ENCODE results near the gene DYNC1LI1.

The DYNC1LI1 gene

DNA sequence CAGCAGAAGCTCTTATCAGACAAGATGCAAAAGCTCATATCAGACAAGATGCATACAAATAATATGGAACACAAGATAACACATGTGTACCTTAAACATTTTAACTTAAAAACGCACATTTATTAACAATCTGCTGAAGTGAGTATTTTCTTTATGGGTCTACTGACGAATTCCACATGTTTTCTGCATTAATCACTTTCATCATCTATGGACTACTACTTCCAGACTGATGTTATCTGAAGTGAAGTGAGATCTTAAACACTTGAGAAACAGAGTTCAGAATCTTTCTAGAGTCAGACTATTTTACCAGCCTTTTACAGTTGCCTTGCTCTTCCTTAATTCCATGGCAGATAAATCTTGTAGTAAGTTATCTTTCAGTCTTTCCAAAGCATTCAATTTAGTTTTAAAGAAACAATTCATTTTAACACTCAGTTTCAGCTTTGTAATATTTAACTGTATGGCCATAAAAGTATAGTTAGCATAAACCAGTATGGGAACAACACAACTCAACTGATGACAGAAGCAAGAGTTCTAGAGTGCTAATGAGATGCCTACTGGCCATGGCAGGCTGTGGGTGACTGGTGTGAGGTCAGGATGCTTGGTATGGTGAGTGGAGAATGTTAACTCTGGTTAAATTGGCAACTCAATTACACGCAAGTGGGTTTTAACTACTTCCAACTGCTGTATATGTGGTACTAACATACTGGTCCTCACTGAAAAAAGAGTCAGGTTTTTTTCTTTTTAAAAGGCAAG, 77.8 kb downstream of the DYNC1LI1 start:
- no peak for DNase-seq (ENCODE audit: low read depth)

DNA sequence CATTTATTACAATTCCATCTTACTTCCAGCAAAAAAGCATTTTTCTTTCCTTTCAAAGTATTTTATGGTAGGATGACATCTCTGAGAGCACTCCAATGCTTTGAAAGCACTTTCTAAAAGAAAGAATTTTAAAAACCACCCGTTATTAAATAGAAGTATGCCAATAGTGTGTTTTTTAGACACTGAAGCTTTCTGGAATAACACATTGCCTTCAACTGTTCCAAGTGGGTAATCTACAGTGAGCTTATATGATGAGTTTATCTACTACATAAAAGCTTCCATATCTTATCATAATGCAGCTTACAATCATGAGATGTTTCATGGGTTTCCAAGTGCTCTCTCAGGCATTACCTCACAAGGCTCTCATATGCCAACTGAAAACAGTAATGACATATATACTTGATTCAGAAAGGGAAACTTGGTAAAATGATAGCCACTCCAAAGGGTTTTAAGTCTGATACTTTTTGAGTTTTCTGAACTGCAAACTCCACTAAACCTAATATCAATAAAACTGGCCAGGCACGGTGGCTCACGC, 82.1 kb downstream of the DYNC1LI1 start:
- no peak for DNase-seq (ENCODE audit: low read depth)

DNA sequence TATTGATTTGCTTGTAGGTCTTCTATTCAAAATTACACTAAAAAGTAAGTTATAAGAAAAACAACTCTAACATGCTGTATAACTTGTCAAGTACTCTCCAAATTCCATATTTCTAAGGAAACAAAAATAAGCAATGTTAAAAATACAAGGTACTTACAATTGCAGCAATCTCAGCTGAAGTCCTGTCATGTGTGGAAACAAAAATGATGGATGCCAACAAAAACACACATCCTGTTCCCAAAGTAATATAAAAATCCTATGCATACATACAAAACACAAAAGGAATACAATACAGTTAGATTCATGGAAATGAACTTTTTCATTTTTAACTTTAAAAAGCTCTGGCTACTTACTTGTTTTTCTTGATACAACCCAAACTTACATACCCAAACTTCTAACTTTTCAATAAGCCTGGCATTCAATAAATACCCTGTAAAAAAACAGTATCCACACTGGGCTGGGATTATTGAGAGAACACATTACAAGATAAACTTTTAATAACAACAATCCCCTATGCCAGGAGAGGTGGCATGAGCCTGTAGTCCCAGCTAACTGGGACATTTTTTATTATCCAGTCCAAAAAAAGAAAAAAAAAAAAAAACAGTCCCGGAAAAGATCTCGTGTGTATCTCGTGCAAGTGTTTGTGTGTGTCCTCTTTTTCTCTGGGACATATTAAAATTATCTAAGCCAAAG, 82.7 kb downstream of the DYNC1LI1 start:
- no peak for DNase-seq (ENCODE audit: low read depth)

DNA sequence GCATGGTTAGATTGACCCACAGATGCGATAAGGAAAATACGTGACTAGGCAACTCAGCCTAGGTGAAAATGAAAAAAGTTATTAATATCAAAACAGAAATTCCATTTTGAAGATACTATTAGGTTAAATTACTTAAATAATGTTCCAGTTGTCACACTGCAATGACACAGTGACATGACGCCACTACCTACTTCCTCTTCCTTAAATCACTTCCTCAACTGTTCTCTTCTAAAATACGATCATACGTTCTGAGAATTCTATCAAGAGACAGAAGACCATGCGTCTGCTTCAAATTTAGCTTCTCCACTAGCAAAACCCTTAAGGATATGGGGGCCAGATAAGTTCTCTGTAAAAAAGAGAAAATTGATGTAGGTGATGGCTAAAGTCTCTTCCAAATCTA, 86.2 kb downstream of the DYNC1LI1 start:
- no peak for DNase-seq (ENCODE audit: low read depth)

DNA sequence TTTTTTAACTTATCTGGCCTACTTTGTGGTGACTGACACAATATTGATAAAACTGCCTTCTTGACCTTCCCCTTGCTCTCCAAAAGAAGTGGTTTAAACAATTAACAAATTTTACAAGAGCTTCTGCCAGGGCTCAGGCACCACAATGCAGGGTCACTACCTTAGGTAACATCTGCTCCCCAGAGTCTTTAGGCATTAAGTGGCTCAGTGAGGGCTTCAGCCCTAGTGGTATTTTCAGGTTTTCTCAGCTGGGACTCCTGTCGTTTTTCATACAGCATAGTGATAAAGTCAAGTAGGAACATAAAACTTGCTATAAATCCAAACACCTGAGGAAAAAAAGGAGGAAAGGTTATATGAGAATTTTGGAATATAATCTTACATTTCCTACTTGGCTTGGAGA, 86.9 kb downstream of the DYNC1LI1 start:
- no peak for DNase-seq (ENCODE audit: low read depth)

DNA sequence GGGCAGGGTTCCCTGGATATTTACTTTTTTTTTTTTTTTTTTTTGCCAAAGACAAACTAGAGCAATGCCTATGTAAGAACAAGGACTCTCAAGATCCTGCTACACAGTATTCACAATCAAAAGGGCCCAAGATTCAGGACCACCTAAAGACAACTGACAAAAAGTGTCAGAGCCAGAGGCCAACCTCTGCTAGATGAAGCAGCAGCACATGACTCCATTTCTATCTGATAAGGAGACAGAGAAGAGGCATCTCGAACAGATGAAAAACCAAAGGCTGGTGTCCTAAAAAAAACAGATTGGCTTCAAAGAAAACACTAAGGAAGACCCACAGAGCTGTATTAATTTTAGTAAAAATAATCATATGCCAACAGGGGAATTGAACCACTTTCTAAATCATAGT, 88.0 kb downstream of the DYNC1LI1 start:
- DNase-seq (ENCODE audit: low read depth), result no peak

DNA sequence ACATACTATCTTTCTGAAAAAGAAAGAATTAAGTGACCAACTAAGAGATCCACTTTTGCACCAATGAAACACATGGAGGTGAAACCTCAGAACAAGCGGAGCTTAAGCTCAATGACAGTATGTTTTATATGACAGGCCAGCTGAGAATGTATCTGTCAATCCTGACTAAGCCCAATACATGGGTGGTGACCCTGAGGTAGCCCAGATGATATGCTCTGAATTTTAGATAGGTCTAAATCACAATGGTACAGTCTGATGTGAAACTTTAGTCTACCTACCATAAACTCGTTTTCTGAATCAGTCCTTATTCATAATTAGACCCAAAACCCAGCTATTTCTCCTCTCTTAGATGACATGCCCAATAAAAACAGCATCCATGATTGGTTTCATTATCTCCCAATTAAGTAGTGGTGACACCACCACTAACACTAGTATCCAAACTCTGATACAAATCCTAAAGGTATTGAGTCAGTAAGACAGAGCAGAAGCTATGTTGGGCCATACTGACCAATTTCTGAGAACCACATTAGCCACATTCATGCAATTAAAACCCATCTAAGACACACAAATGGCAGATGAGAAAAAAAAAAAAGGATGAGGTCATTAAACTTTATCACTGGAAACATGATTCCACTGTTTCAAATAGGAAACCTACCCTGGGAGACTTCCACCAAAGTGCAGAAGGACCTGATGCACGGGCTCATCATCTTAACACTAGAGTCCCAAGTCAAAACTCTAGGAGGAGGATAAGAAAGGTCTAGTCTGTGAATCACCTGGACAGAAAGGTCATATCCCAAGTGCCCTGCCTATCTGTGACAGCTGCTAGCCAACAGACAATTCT, 88.6 kb downstream of the DYNC1LI1 start:
- DNase-seq (ENCODE audit: low read depth), result no peak

DNA sequence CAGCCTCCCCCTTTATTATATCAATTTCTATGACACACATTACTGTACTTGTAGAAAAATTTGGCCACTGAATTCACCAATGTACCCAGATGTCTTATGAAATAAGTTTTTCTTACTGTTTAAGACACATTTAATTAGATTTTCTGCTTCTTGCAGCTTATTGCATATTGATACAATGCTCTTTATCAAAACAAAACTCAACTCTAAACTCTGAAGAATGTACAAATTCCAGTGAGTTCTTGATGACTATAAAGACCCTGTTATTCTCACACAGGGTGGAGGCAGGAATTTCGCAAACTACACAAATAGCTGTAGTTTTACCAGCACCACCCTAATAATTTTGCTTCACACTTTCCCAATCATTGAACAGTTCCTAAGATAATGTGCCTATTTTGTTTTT, 90.1 kb downstream of the DYNC1LI1 start:
- no peak for DNase-seq (ENCODE audit: low read depth)

All from activated gamma-delta T cell treated with anti-CD3 and anti-CD28 coated beads, Interleukin-2, amount 50 U/mL, for 16 hours (primary cell).